ENCODE measurements around the gene TENM3.

TENM3 gene

GRCh38 chr4:182400790-182401189, 157.6 kb downstream of the TENM3 start:
- DNase-seq (ENCODE audit: extremely low read depth, low read depth): no peak
- no peak for TF ChIP-seq CTCF (IDR thresholded peaks at IDR 0.05; ENCODE audit: low read depth, low read length, missing control alignments)
- H3K4me3 ChIP-seq (replicated peaks; ENCODE audit: low read depth, low read length): no peak overlapping the region

GRCh38 chr4:182404376-182404775, 161.2 kb downstream of the TENM3 start:
- no peak for DNase-seq (ENCODE audit: extremely low read depth, low read depth)
- H3K4me3 ChIP-seq (replicated peaks; ENCODE audit: low read depth, low read length): no peak overlapping the region
- TF ChIP-seq CTCF (IDR thresholded peaks at IDR 0.05; ENCODE audit: low read depth, low read length, missing control alignments): no peak

GRCh38 chr4:182405087-182405486, 161.9 kb downstream of the TENM3 start:
- no peak for DNase-seq (ENCODE audit: extremely low read depth, low read depth)
- no peak for TF ChIP-seq CTCF (IDR thresholded peaks at IDR 0.05; ENCODE audit: low read depth, low read length, missing control alignments)
- H3K4me3 ChIP-seq (replicated peaks; ENCODE audit: low read depth, low read length): no peak overlapping the region

DNA sequence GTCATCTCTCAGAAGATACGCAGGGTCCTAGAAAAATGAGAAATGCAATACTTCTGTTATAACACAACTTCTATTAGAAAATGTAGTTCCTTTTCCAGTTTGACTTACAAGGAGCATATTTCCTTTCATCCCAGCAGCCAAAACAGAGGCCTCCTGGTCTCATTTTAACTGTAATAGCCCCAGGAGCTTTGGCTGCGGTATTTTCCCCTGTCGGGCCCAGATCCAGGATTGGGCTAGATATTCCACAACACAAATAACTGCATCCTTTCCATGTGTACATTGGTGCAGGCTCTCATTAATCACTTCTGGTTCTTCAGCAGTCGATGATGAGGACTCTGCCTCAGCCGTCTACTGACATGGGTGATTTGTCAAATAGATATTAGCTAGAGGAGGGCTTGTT, 166.1 kb downstream of the TENM3 start:
- no peak for DNase-seq (ENCODE audit: extremely low read depth, low read depth)
- no peak overlapping the region for H3K4me3 ChIP-seq (replicated peaks; ENCODE audit: low read depth, low read length)
- no peak for TF ChIP-seq CTCF (IDR thresholded peaks at IDR 0.05; ENCODE audit: low read depth, low read length, missing control alignments)

- no peak for DNase-seq (ENCODE audit: extremely low read depth, low read depth)
- no peak for TF ChIP-seq CTCF (IDR thresholded peaks at IDR 0.05; ENCODE audit: low read depth, low read length, missing control alignments)
- no peak overlapping the region for H3K4me3 ChIP-seq (replicated peaks; ENCODE audit: low read depth, low read length)
Measured at GRCh38 chr4:182411391-182411790, 168.2 kb downstream of the TENM3 start.

- no peak for TF ChIP-seq CTCF (IDR thresholded peaks at IDR 0.05; ENCODE audit: low read depth, low read length, missing control alignments)
- no peak for DNase-seq (ENCODE audit: extremely low read depth, low read depth)
- no peak overlapping the region for H3K4me3 ChIP-seq (replicated peaks; ENCODE audit: low read depth, low read length)
Measured at GRCh38 chr4:182413550-182413949, 170.3 kb downstream of the TENM3 start.

DNA sequence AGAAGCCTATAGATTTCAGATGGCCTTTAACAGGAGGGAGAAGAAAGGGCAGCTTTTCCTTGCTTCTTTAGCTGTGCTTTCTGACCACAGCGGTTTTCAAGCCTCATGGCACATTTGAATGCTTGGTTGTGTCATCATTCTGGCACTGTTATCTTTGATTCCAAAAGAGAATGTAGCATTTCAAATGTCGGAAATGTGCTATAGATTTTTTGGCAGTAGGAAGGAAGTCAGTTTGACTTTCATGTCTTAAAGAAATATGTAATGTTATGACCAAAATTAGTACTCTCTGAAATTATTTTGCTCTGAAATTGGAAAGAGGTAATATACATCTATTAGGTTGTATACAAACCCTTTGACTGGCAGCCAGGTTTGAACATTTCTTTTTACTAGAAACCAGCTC, 171.9 kb downstream of the TENM3 start:
- H3K4me3 ChIP-seq (replicated peaks; ENCODE audit: low read depth, low read length): no peak overlapping the region
- DNase-seq (ENCODE audit: extremely low read depth, low read depth): no peak
- no peak for TF ChIP-seq CTCF (IDR thresholded peaks at IDR 0.05; ENCODE audit: low read depth, low read length, missing control alignments)

Data from HFF-Myc (cell line).